Esophagus squamous epithelium (tissue), 4 donors: Measurements from ENCODE around the gene PIGZ.

Source experiments
- POLR2A ChIP-seq, 4 donors: fragments of 450-650 bp; IDR thresholded peaks; one replicate each; pipeline ENCODE4 v1.6.1; 2017; ENCODE audit warnings: antibody characterized with exemption in 4 of 4, mild to moderate bottlenecking in 4 of 4, moderate library complexity in 3 of 4
- TF ChIP-seq, protein P1 (sequence below), 6 experiments: fragments of 450-650 bp in 4 of 6; fragments of 200-600 bp in 2 of 6; sonication (generic) in 2 of 6; IDR thresholded peaks; one replicate each; pipeline ENCODE4 v1.5.1; 2016 to 2019; ENCODE audit warnings: antibody characterized with exemption in 6 of 6, mild to moderate bottlenecking in 4 of 6, moderate library complexity in 4 of 6

DNA sequence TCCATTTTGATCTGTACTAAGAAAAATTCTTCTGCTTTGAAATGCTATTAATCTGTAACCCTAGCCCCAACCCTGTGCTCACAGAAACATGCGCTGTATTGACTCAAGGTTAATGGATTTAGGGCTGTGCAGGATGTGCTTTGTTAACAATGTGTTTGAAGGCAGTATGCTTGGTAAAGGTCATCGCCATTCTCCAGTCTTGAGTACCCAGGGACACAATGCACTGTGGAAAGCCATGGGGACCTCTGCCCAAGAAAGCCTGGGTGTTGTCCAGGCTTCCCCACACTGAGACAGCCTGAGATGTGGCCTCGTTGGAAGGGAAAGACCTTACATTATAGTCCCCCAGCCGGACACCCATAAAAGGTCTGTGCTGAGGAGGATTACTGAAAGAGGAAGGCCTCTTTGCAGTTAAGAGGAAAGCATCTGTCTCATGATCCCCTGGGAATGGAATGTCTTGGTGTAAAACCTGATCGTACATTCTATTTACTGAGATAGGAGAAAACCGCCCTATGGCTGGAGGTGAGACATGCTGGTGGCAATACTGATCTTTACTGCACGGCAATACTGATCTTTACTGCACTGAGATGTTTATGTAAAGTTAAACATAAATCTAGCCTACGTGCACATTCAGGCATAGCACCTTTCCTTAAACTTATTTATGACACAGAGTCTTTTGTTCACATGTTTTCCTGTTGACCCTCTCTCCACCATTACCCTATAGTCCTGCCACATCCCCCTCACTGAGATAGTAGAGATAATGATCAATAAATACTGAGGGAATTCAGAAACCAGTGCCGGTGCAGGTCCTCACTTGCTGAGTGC, 6.3 kb downstream of the PIGZ start:
- TF ChIP-seq, protein P1, sequence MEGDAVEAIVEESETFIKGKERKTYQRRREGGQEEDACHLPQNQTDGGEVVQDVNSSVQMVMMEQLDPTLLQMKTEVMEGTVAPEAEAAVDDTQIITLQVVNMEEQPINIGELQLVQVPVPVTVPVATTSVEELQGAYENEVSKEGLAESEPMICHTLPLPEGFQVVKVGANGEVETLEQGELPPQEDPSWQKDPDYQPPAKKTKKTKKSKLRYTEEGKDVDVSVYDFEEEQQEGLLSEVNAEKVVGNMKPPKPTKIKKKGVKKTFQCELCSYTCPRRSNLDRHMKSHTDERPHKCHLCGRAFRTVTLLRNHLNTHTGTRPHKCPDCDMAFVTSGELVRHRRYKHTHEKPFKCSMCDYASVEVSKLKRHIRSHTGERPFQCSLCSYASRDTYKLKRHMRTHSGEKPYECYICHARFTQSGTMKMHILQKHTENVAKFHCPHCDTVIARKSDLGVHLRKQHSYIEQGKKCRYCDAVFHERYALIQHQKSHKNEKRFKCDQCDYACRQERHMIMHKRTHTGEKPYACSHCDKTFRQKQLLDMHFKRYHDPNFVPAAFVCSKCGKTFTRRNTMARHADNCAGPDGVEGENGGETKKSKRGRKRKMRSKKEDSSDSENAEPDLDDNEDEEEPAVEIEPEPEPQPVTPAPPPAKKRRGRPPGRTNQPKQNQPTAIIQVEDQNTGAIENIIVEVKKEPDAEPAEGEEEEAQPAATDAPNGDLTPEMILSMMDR (IDR thresholded peaks at IDR 0.05): no peak
- TF ChIP-seq POLR2A (IDR thresholded peaks at IDR 0.05): no peak
